ENCODE data around the gene PRR4.

Gene PRR4

DNA sequence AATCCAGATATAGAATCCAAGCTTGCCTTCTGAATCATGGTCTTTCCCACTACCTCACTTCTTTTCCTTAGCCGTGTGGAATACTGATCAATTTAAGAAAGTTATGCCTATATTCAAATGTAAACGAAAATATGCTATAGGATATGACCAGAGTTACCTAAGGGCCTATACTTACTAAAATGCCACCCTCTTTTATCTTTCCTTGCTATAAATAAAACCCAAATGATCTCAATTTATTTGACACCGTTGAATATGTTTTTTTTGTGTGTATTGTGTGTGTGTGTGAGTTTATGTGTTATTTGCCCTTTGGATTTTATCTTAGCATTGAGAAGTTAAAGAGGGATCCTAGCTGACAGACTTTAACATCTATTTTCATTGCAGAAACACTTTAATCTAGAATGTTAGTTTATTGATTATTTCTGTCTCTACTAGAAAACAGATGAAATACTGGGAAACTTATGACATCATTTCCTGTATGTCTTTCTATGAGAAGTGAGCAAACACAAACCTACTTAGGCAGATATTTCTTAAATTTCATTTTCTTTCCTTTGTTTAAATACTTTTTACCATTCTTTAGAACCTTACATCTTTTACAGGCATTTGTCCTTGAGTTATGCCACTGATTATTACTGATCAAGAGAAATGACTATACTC, 37.3 kb downstream of the PRR4 start:
- TF ChIP-seq EZH2 (optimal IDR thresholded peaks at IDR 0.05; ENCODE audit: low read depth, low read length), result no peak
- Histone ChIP-seq H4K20me1 (ENCODE audit: insufficient read depth, low read length) (no peaks in the 10 kb centered on the region), H3K79me2 (ENCODE audit: low read length) (no peaks in the 10 kb centered on the region), H3F3A (ENCODE audit: insufficient read depth, low read length) (no peaks in the 10 kb centered on the region), H3K36me3 (replicated peaks; ENCODE audit: insufficient read depth, low read length) (no peaks in the 10 kb centered on the region), H3K4me1 (ENCODE audit: low read length) (no peaks in the 10 kb centered on the region), H3K4me2 (ENCODE audit: low read depth, low read length) (no peak overlapping the region), H2AFZ (ENCODE audit: low read length) (no peak overlapping the region), H3K9me2 (replicated peaks; ENCODE audit: insufficient read depth, low read length) (no peaks in the 10 kb centered on the region), H3K9ac (ENCODE audit: low read length) (no peak overlapping the region), H3K27ac (ENCODE audit: low read length) (no peak overlapping the region), H3K27me3 (replicated peaks; ENCODE audit: insufficient read depth, low read length) (no peaks in the 10 kb centered on the region), H3K9me3 (replicated peaks; ENCODE audit: insufficient read depth, low read length) (no peaks in the 10 kb centered on the region), H3K4me3 (ENCODE audit: low read length) (no peak overlapping the region)
- DNase-seq, result no peak

DNA sequence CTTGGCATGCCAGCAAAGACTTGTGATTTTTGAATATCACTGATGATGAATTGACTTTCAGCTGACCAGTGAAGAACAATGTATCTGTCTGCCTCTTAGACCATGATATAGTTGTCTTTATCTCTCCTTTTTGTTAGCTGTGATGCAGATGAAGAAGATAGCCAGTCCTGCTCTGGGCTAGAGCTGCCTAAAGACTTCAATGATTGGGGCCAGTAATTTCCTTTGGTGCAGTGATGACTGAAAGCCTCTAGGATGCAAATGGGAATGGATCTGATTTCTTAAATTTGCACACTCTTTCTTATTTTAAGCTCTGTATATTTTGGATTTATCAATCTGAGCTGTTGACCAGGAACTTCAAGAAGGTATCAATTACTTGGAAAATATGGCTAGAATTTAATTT, 39.2 kb downstream of the PRR4 start, which contains the start of gene TAS2R9:
TAS2R9 (minus strand) TSS at position 101 of the 400 bp plus-strand sequence; CDS start at position 8, 93 bp downstream.
- Histone ChIP-seq H3K36me3 (replicated peaks; ENCODE audit: insufficient read depth, low read length) (no peaks in the 10 kb centered on the region), H3K4me2 (ENCODE audit: low read depth, low read length) (no peak within 1 kb of the TSS), H3K4me3 (ENCODE audit: low read length) (no peak within 1 kb of the TSS), H3K9me2 (replicated peaks; ENCODE audit: insufficient read depth, low read length) (no peaks in the 10 kb centered on the region), H3F3A (ENCODE audit: insufficient read depth, low read length) (no peaks in the 10 kb centered on the region), H3K9me3 (replicated peaks; ENCODE audit: insufficient read depth, low read length) (no peaks in the 10 kb centered on the region), H4K20me1 (ENCODE audit: insufficient read depth, low read length) (no peaks in the 10 kb centered on the region), H3K27me3 (replicated peaks; ENCODE audit: insufficient read depth, low read length) (no peaks in the 10 kb centered on the region), H3K79me2 (ENCODE audit: low read length) (no peaks in the 10 kb centered on the region), H3K9ac (ENCODE audit: low read length) (no peak within 1 kb of the TSS), H3K27ac (ENCODE audit: low read length) (no peak within 1 kb of the TSS), H2AFZ (ENCODE audit: low read length) (no peak within 1 kb of the TSS), H3K4me1 (ENCODE audit: low read length) (no peaks in the 10 kb centered on the region)
- TF ChIP-seq EZH2 (optimal IDR thresholded peaks at IDR 0.05; ENCODE audit: low read depth, low read length), result no peak
- no peak for TF ChIP-seq EZH2phosphoT487 (IDR thresholded peaks at IDR 0.05; ENCODE audit: low read length)
- TF ChIP-seq, protein P1, sequence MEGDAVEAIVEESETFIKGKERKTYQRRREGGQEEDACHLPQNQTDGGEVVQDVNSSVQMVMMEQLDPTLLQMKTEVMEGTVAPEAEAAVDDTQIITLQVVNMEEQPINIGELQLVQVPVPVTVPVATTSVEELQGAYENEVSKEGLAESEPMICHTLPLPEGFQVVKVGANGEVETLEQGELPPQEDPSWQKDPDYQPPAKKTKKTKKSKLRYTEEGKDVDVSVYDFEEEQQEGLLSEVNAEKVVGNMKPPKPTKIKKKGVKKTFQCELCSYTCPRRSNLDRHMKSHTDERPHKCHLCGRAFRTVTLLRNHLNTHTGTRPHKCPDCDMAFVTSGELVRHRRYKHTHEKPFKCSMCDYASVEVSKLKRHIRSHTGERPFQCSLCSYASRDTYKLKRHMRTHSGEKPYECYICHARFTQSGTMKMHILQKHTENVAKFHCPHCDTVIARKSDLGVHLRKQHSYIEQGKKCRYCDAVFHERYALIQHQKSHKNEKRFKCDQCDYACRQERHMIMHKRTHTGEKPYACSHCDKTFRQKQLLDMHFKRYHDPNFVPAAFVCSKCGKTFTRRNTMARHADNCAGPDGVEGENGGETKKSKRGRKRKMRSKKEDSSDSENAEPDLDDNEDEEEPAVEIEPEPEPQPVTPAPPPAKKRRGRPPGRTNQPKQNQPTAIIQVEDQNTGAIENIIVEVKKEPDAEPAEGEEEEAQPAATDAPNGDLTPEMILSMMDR (IDR thresholded peaks at IDR 0.05; ENCODE audit: low read length), result no peak
- no peak for DNase-seq

DNA sequence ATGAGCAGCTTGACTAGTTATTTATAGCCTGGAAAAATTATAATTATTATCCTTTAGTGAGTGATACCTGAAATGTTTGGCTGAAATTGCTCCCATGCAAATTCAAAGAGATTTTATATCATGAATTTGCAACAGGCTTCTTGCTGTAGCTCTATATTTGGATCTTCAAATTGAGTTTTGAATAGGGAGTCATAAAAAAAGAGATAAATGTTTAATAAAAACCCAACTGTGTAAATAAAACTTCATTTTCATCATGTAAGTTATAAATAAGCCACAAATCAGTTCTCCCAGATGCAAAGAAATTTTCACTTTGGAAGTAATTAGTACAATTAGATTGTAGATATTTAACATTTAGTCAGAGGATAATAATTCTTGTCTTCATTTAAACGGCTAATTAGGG, 42.1 kb downstream of the PRR4 start, which contains the start of gene TAS2R8:
TAS2R8 (minus strand) TSS at position 101 of the 400 bp plus-strand sequence. CDS start 306 bp downstream, outside the sequence.
- Histone ChIP-seq H3K36me3 (replicated peaks; ENCODE audit: insufficient read depth, low read length) (no peaks in the 10 kb centered on the region), H3K4me2 (ENCODE audit: low read depth, low read length) (no peak within 1 kb of the TSS), H3K4me1 (ENCODE audit: low read length) (no peaks in the 10 kb centered on the region), H3K9me3 (replicated peaks; ENCODE audit: insufficient read depth, low read length) (no peaks in the 10 kb centered on the region), H4K20me1 (ENCODE audit: insufficient read depth, low read length) (no peaks in the 10 kb centered on the region), H3K9me2 (replicated peaks; ENCODE audit: insufficient read depth, low read length) (no peaks in the 10 kb centered on the region), H3K79me2 (ENCODE audit: low read length) (no peaks in the 10 kb centered on the region), H3K27me3 (replicated peaks; ENCODE audit: insufficient read depth, low read length) (no peaks in the 10 kb centered on the region), H2AFZ (ENCODE audit: low read length) (no peak within 1 kb of the TSS), H3K4me3 (ENCODE audit: low read length) (no peak within 1 kb of the TSS), H3K9ac (ENCODE audit: low read length) (no peak within 1 kb of the TSS), H3K27ac (ENCODE audit: low read length) (no peak within 1 kb of the TSS), H3F3A (ENCODE audit: insufficient read depth, low read length) (no peaks in the 10 kb centered on the region)
- TF ChIP-seq, protein P1 (IDR thresholded peaks at IDR 0.05; ENCODE audit: low read length), result no peak
- TF ChIP-seq EZH2phosphoT487 (IDR thresholded peaks at IDR 0.05; ENCODE audit: low read length) (no peak), EZH2 (optimal IDR thresholded peaks at IDR 0.05; ENCODE audit: low read depth, low read length) (no peak)
- no peak for DNase-seq

DNA sequence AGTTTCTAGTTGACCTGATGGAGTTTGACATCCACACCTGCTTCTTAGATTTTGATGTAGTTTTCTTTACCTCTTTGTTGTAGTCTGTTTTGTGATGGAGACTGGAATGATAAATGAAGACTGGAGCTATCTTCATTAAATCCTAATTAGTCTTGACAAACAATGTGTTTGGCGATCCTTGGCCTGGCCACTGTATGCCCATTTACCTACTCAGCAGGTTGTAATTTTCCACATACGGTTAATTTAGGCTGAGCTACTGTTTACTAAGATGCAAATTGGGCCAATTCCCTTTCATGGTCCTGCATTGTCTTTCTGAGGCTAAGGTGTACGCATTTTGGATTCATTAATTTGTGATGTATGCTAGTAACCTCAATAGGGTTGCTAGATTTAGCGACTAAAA, 46.7 kb downstream of the PRR4 start, which contains the start of gene TAS2R7:
TAS2R7 (minus strand) TSS at position 41 of the 400 bp plus-strand sequence. CDS start 57 bp downstream, outside the sequence.
- Histone ChIP-seq H3K4me2 (ENCODE audit: low read depth, low read length) (no peak within 1 kb of the TSS), H3K9ac (ENCODE audit: low read length) (no peak within 1 kb of the TSS), H3K9me2 (replicated peaks; ENCODE audit: insufficient read depth, low read length) (no peaks in the 10 kb centered on the region), H3K36me3 (replicated peaks; ENCODE audit: insufficient read depth, low read length) (no peaks in the 10 kb centered on the region), H3K27ac (ENCODE audit: low read length) (no peak within 1 kb of the TSS), H2AFZ (ENCODE audit: low read length) (no peak within 1 kb of the TSS), H3K4me3 (ENCODE audit: low read length) (no peak within 1 kb of the TSS), H3K9me3 (replicated peaks; ENCODE audit: insufficient read depth, low read length) (no peaks in the 10 kb centered on the region), H4K20me1 (ENCODE audit: insufficient read depth, low read length) (no peaks in the 10 kb centered on the region), H3F3A (ENCODE audit: insufficient read depth, low read length) (no peaks in the 10 kb centered on the region), H3K79me2 (ENCODE audit: low read length) (no peaks in the 10 kb centered on the region), H3K27me3 (replicated peaks; ENCODE audit: insufficient read depth, low read length) (no peaks in the 10 kb centered on the region), H3K4me1 (ENCODE audit: low read length) (no peaks in the 10 kb centered on the region)
- no peak for DNase-seq
- TF ChIP-seq EZH2 (optimal IDR thresholded peaks at IDR 0.05; ENCODE audit: low read depth, low read length), result no peak
- no peak for TF ChIP-seq EZH2phosphoT487 (IDR thresholded peaks at IDR 0.05; ENCODE audit: low read length)
- TF ChIP-seq, protein P1 (IDR thresholded peaks at IDR 0.05; ENCODE audit: low read length), result no peak

Data from MM.1S (cell line).